Spleen (tissue), 11 donors: ENCODE measurements around the gene SERINC5. TPM values are rescaled to one million over a fixed set of nuclear protein-coding genes. Genes with fewer than 3 reads are reported as not detected.

ENCODE experiments used
- DNase-seq: peaks from one replicate; pipeline ENCODE4 v3.0.0-alpha.2; 2020
- H3K27ac ChIP-seq, 8 donors: fragments of 200-600 bp; sonication (generic) in 7 of 8; 1 replicate in 4 of 8; 2 replicates in 4 of 8; pipeline versions ENCODE4 v1.5.0 to v1.8.0; 2016 to 2021; ENCODE audit warnings: inconsistent platforms in 4 of 8, mild to moderate bottlenecking in 4 of 8, moderate library complexity in 1 of 8
- H3K27me3 ChIP-seq, 7 donors: fragments of 200-600 bp; sonication (generic) in 6 of 7; replicated peaks in 1 of 7; 1 replicate in 4 of 7; 2 replicates in 3 of 7; pipeline versions ENCODE4 v1.5.0 to v1.8.0; 2016 to 2021; ENCODE audit warnings: inconsistent platforms in 3 of 7, mild to moderate bottlenecking in 1 of 7
- H3K36me3 ChIP-seq, 6 donors: fragments of 200-600 bp; sonication (generic) in 5 of 6; 1 replicate in 4 of 6; 2 replicates in 2 of 6; pipeline versions ENCODE4 v1.5.0 to v1.8.0; 2016 to 2021; ENCODE audit warnings: inconsistent platforms in 2 of 6
- H3K4me1 ChIP-seq, 6 donors: fragments of 200-600 bp; sonication (generic) in 5 of 6; 1 replicate in 3 of 6; 2 replicates in 3 of 6; pipeline versions ENCODE4 v1.5.0 to v1.8.0; 2016 to 2021; ENCODE audit warnings: inconsistent platforms in 3 of 6
- H3K4me3 ChIP-seq, 8 donors: fragments of 200-600 bp; sonication (generic) in 7 of 8; 1 replicate in 4 of 8; 2 replicates in 4 of 8; pipeline versions ENCODE4 v1.5.0 to v1.8.0; 2016 to 2021; ENCODE audit warnings: inconsistent platforms in 4 of 8, mild to moderate bottlenecking in 4 of 8, moderate library complexity in 2 of 8
- H3K9me3 ChIP-seq, 8 donors: fragments of 200-600 bp; sonication (generic) in 7 of 8; 1 replicate in 4 of 8; 2 replicates in 4 of 8; pipeline versions ENCODE4 v1.5.0 to v1.8.0; 2016 to 2021; ENCODE audit warnings: inconsistent platforms in 4 of 8
- POLR2A ChIP-seq, 3 donors: fragments of 450-650 bp; IDR thresholded peaks; one replicate each; pipeline ENCODE4 v1.5.1; 2017; ENCODE audit warnings: antibody characterized with exemption in 3 of 3, mild to moderate bottlenecking in 1 of 3
- POLR2AphosphoS5 ChIP-seq, 3 donors: sonication (generic); formaldehyde crosslinking; IDR thresholded peaks; one replicate each; pipeline ENCODE4 v1.5.1; 2017; ENCODE audit warnings: antibody characterized with exemption in 3 of 3
- WGBS, 5 donors: extraction: QIAGEN DNeasy Blood & Tissue Kit in 3 of 5; methylation state at CpG; one replicate each; pipeline versions ENCODE4 v1.1.5 to v1.1.7; 2013 to 2018; 5-methylcytosine and 5-hydroxymethylcytosine counted together
- intact Hi-C: fragments of 100-400 bp; cut with DNase I; formaldehyde crosslinking; loops from one replicate; pipeline ENCODE4 v1.15.0; 2023; ENCODE audit warnings: low total_unique reads
- polyA plus RNA-seq, 3 donors: library from polyadenylated mRNA; stranded (reverse); fragments of 200-250 nt; gene quantifications; one replicate each; pipeline ENCODE4 v1.2.1, GENCODE V29; 2013
- total RNA-seq, 7 donors: library from RNA; depleted of rRNA in 3 of 7; stranded (reverse); fragments of >200 nt in 3 of 7; fragmentation: NEBNext Ultra II Directional in 4 of 7; extraction: Animal tissue kit (Norgen Biotek cat#: 25700) in 4 of 7; gene quantifications; one replicate each; pipeline versions ENCODE4 v1.1.0 to v1.2.1, GENCODE V29; 2016 to 2021
- TF ChIP-seq, protein P1 (sequence below), 11 experiments: fragments of 200-600 bp in 7 of 11; fragments of 450-650 bp in 4 of 11; sonication (generic) in 4 of 11; IDR thresholded peaks in 8 of 11; conservative IDR thresholded peaks in 3 of 11; 1 replicate in 7 of 11; 2 replicates in 4 of 11; pipeline versions ENCODE4 v1.4.0 to v1.8.0; 2016 to 2021; ENCODE audit warnings: antibody characterized with exemption in 11 of 11, inconsistent platforms in 4 of 11, mild to moderate bottlenecking in 1 of 11
- donor health status: healthy with polysubstance abuse.
- donor health status: DM: no; HTN: no; CAD: no; lungs with moderate emphysema.
- donor health status: DM: no; HTN: no; CAD: no.
- donor health status: Bipolar disorder and iron deficiency.
- donor health status: healthy.
- donor health status: DM: no; HTN: no; CAD: no.
- donor health status: DM: yes; HTN: yes; CAD: no.

Gene SERINC5
- total and polyA plus RNA-seq, 10 donors: 1.5 to 29.8 (median 21.2) TPM

GRCh38 chr5:80255431-80255810 is 427 bp downstream of the SERINC5 start:
- H3K36me3 ChIP-seq: no peaks in the 10 kb centered on the region
- peaks cover 14 to 65% (median 37%) of the 10 kb centered on the region in 6 donors for H3K4me1 ChIP-seq
- H3K27ac ChIP-seq: peak overlapping the region; percentile 92 to 98 (median 96)
- no peaks in the 10 kb centered on the region for H3K9me3 ChIP-seq
- no peaks in the 10 kb centered on the region for H3K27me3 ChIP-seq
- 0 to 3% (median 0%) methylated on average over 6 to 37 of the region's 37 CpGs for WGBS, 5 donors
- TF ChIP-seq, protein P1, sequence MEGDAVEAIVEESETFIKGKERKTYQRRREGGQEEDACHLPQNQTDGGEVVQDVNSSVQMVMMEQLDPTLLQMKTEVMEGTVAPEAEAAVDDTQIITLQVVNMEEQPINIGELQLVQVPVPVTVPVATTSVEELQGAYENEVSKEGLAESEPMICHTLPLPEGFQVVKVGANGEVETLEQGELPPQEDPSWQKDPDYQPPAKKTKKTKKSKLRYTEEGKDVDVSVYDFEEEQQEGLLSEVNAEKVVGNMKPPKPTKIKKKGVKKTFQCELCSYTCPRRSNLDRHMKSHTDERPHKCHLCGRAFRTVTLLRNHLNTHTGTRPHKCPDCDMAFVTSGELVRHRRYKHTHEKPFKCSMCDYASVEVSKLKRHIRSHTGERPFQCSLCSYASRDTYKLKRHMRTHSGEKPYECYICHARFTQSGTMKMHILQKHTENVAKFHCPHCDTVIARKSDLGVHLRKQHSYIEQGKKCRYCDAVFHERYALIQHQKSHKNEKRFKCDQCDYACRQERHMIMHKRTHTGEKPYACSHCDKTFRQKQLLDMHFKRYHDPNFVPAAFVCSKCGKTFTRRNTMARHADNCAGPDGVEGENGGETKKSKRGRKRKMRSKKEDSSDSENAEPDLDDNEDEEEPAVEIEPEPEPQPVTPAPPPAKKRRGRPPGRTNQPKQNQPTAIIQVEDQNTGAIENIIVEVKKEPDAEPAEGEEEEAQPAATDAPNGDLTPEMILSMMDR (IDR thresholded peaks at IDR 0.05 in 8 of 11, conservative IDR thresholded peaks at IDR 0.05 in 3 of 11): no peak
- TF ChIP-seq POLR2AphosphoS5 (IDR thresholded peaks at IDR 0.05) (no peak), POLR2A (IDR thresholded peaks at IDR 0.05) (no peak)
- peak overlapping the region; percentile 53 to 89 (median 74) for H3K4me3 ChIP-seq
- intact Hi-C loops: no loop called here
- no peak for DNase-seq

DNA sequence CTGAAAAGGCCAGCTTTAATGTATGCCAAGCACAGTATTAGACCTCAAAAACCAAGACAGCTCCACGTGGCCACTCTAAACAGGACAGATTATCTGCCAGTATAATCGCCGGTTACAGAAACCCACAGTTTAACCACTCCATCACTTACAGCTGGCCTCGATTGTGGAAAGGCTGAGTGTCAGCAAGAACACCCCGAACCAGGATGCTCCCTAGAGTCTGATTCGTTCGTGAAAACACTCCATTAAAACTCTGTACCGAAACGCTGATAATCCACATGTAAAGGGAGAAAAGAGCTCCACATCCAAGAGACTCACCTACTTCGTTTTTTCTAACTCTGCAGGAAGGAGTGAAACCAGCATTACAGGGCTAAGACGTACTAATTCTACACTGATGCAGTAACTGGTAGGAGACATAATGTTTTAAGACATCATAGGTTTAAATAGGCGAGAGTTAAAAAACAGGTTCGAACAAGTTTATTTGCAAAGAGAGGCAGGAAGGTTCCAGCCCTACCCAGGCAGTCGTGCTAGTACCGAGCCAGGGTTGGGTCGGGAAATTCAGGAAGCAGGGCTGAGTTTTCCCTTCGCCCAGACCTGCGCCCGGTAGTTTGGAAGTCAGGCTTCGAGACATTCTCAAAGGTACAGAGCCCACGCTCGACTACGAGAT is 949 bp downstream of the SERINC5 start:
- TF ChIP-seq, protein P1 (IDR thresholded peaks at IDR 0.05 in 8 of 11, conservative IDR thresholded peaks at IDR 0.05 in 3 of 11): no peak
- no peak for TF ChIP-seq POLR2A (IDR thresholded peaks at IDR 0.05)
- TF ChIP-seq POLR2AphosphoS5 (IDR thresholded peaks at IDR 0.05): no peak
- H3K36me3 ChIP-seq: no peaks in the 10 kb centered on the region
- H3K27me3 ChIP-seq: no peaks in the 10 kb centered on the region
- H3K4me1 ChIP-seq: peaks cover 14 to 70% (median 37%) of the 10 kb centered on the region in 6 donors
- 1 to 5% (median 2%) methylated on average over 23 of the region's 23 CpGs for WGBS, 5 donors
- H3K9me3 ChIP-seq: no peaks in the 10 kb centered on the region
- no peak for DNase-seq
- H3K27ac ChIP-seq: peak overlapping the region; percentile 92 to 98 (median 96)
- intact Hi-C loops: no loop called here
- peak overlapping the region; percentile 53 to 89 (median 74) for H3K4me3 ChIP-seq

- Histone ChIP-seq H3K27ac (no peak overlapping the region), H3K4me3 (no peak overlapping the region), H3K36me3 (no peaks in the 10 kb centered on the region), H3K27me3 (no peaks in the 10 kb centered on the region), H3K4me1 (peaks cover 15 to 89% (median 45%) of the 10 kb centered on the region in 6 donors), H3K9me3 (no peaks in the 10 kb centered on the region)
- intact Hi-C loops: no loop called here
- TF ChIP-seq POLR2AphosphoS5 (IDR thresholded peaks at IDR 0.05) (no peak), POLR2A (IDR thresholded peaks at IDR 0.05) (no peak)
- TF ChIP-seq, protein P1 (IDR thresholded peaks at IDR 0.05 in 8 of 11, conservative IDR thresholded peaks at IDR 0.05 in 3 of 11): no peak
- 81 to 92% (median 88%) methylated on average over 8 of the region's 8 CpGs for WGBS, 5 donors
- DNase-seq: no peak
Observed at GRCh38 chr5:80251636-80252035, 4.2 kb downstream of the SERINC5 start.

DNA sequence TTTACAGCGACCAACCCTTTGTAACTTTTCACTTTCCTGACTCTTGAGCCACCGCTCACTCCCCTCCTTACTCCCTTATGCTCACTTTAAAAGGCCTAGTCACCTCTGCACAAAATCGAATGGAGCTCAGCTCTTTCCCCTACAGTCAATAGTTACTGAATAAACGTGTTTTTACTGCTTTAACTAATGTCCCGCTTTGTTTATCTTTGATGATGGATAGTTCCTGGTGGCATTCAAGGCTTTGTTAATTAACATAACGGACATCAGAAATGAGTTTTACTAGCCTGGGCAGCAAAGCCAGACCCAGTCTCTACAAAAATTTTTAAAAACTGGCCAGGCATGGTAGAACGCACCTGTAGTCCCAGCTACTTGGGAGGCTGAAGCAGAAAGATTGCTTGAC is 5.0 kb downstream of the SERINC5 start:
- peaks cover 13 to 94% (median 47%) of the 10 kb centered on the region in 6 donors for H3K4me1 ChIP-seq
- WGBS, 5 donors: 81 to 87% (median 84%) methylated on average over 7 of the region's 7 CpGs
- intact Hi-C loops: no loop called here

More for the DNA sequence above, 5.0 kb downstream of the SERINC5 start:
- Histone ChIP-seq H3K9me3 (no peaks in the 10 kb centered on the region), H3K36me3 (no peaks in the 10 kb centered on the region), H3K27me3 (no peaks in the 10 kb centered on the region), H3K27ac (no peak overlapping the region), H3K4me3 (no peak overlapping the region)
- DNase-seq: no peak
- TF ChIP-seq POLR2AphosphoS5 (IDR thresholded peaks at IDR 0.05) (no peak), POLR2A (IDR thresholded peaks at IDR 0.05) (no peak)
- TF ChIP-seq, protein P1 (IDR thresholded peaks at IDR 0.05 in 8 of 11, conservative IDR thresholded peaks at IDR 0.05 in 3 of 11): no peak
